GM23338 (cell line): ENCODE measurements around the gene NDUFA6. TPM values are rescaled to one million over a fixed set of nuclear protein-coding genes. Genes with fewer than 3 reads are reported as not detected.
"Not testable (repeated sequence)": the region's sequence is repeated elsewhere in the genome, so short reads cannot be mapped to it uniquely, and the experiment has no call there.

ENCODE experiments used
- ATAC-seq: fragments of 200-7000 bp; cut with Tn5 transposase; 3 replicates; pipeline ENCODE4 v1.9.1; 2020
- DNase-seq: peaks from one replicate; pipeline ENCODE4 v3.0.0-alpha.2; 2015; ENCODE audit warnings: low spot score
- H2AFZ ChIP-seq: fragments of 200-600 bp; sonication (generic); 2 replicates; pipeline ENCODE4 v1.8.0; 2016; ENCODE audit warnings: antibody characterized with exemption, mild to moderate bottlenecking, moderate library complexity
- H3F3A ChIP-seq: fragments of 200-600 bp; sonication (generic); replicated peaks from 2 replicates; pipeline ENCODE4 v1.8.0; 2017; ENCODE audit warnings: antibody characterized with exemption, mixed run types, low read depth
- H3K27ac ChIP-seq: fragments of 200-600 bp; sonication (generic); 2 replicates; pipeline ENCODE4 v1.6.1; 2016; ENCODE audit warnings: low read depth
- H3K27me3 ChIP-seq: fragments of 200-600 bp; sonication (generic); 2 replicates; pipeline ENCODE4 v1.8.0; 2016; ENCODE audit warnings: mild to moderate bottlenecking, mixed run types, moderate library complexity; ENCODE audit not compliant: insufficient read depth
- H3K36me3 ChIP-seq: fragments of 200-600 bp; sonication (generic); 2 replicates; pipeline ENCODE4 v1.8.0; 2016; ENCODE audit warnings: mild to moderate bottlenecking; ENCODE audit not compliant: insufficient read depth
- H3K4me1 ChIP-seq: fragments of 200-600 bp; sonication (generic); 2 replicates; pipeline ENCODE4 v1.8.0; 2016; ENCODE audit warnings: mild to moderate bottlenecking, moderate library complexity; ENCODE audit not compliant: insufficient read depth
- H3K4me2 ChIP-seq: fragments of 200-600 bp; sonication (generic); 2 replicates; pipeline ENCODE4 v1.7.1; 2017; ENCODE audit warnings: mixed run types
- H3K4me3 ChIP-seq: fragments of 200-600 bp; sonication (generic); 2 replicates; pipeline ENCODE4 v1.6.1; 2016; ENCODE audit warnings: mixed run types
- H3K79me2 ChIP-seq: fragments of 200-600 bp; sonication (generic); replicated peaks from 2 replicates; pipeline ENCODE4 v1.8.0; 2017; ENCODE audit warnings: mild to moderate bottlenecking; ENCODE audit not compliant: insufficient read depth
- H3K9me2 ChIP-seq: fragments of 200-600 bp; sonication (generic); 2 replicates; pipeline ENCODE4 v1.8.0; 2017; ENCODE audit not compliant: insufficient read depth
- H4K20me1 ChIP-seq: fragments of 200-600 bp; sonication (generic); replicated peaks from 2 replicates; pipeline ENCODE4 v1.8.0; 2017; ENCODE audit warnings: mild to moderate bottlenecking; ENCODE audit not compliant: insufficient read depth
- H3K27ac Mint-ChIP-seq: 2 replicates; pipeline ENCODE4 v1.8.0; 2020; ENCODE audit warnings: inconsistent platforms, mild to moderate bottlenecking, moderate library complexity, mixed read lengths
- H3K27me3 Mint-ChIP-seq: 3 replicates; pipeline ENCODE4 v1.8.0; 2022; ENCODE audit warnings: low read depth, mild to moderate bottlenecking, moderate library complexity, mixed read lengths, inconsistent platforms; ENCODE audit not compliant: insufficient read depth, poor library complexity
- H3K36me3 Mint-ChIP-seq: 3 replicates; pipeline ENCODE4 v1.8.0; 2021; ENCODE audit warnings: low read depth, mild to moderate bottlenecking, inconsistent platforms, moderate library complexity, mixed read lengths
- H3K4me1 Mint-ChIP-seq: 3 replicates; pipeline ENCODE4 v1.8.0; 2020; ENCODE audit warnings: mild to moderate bottlenecking, inconsistent platforms, mixed read lengths
- H3K4me3 Mint-ChIP-seq: 3 replicates; pipeline ENCODE4 v1.8.0; 2021; ENCODE audit warnings: moderate library complexity, mild to moderate bottlenecking, inconsistent platforms, mixed read lengths
- H3K9me3 Mint-ChIP-seq: 3 replicates; pipeline ENCODE4 v1.8.0; 2020; ENCODE audit warnings: moderate library complexity, mild to moderate bottlenecking, inconsistent platforms, mixed read lengths
- CREB1 ChIP-seq: fragments of 250-450 bp; sonication (Bioruptor Pico); IDR thresholded peaks from 2 replicates; pipeline ENCODE4 v1.5.0; 2020; ENCODE audit warnings: low read depth, mild to moderate bottlenecking, moderate library complexity
- CTCF ChIP-seq, 2 experiments: fragments of 200-600 bp in 1 of 2; sonication (generic) in 1 of 2; conservative IDR thresholded peaks; 2 replicates each; pipeline versions ENCODE4 v1.5.1 to v1.6.1; 2016 to 2017; ENCODE audit warnings: antibody characterized with exemption in 2 of 2, low read depth in 2 of 2, mild to moderate bottlenecking in 2 of 2, moderate library complexity in 1 of 2
- POLR2AphosphoS5 ChIP-seq: IDR thresholded peaks from 2 replicates; pipeline ENCODE4 v1.6.1; 2016; ENCODE audit warnings: antibody characterized with exemption, low read depth
- ZNF462 ChIP-seq: fragments of 250-450 bp; sonication (Bioruptor Pico); IDR thresholded peaks from 2 replicates; pipeline ENCODE4 v1.5.0; 2020; ENCODE audit warnings: mild to moderate bottlenecking, moderate library complexity
- long read RNA-seq: library from polyadenylated mRNA; unstranded; transcript quantifications from one replicate; pipeline ENCODE4 v2.0.0, GENCODE V29; 2020; ENCODE audit not compliant: unreplicated experiment
- polyA plus RNA-seq: library from polyadenylated mRNA; unstranded; fragments of >200 nt; fragmentation: Nextera tagmentation; extraction: Ambion mirVana; gene quantifications from 2 replicates; pipeline ENCODE4 v1.2.1, GENCODE V29; 2016
- total RNA-seq: library from RNA; depleted of rRNA; stranded (reverse); fragments of >200 nt; shearing (Covaris generic); gene quantifications from 2 replicates; pipeline ENCODE4 v1.2.3, GENCODE V29; 2014; rRNA removed

Gene NDUFA6
- total RNA-seq (69.8 and 98.4 TPM in 2 replicates), polyA plus RNA-seq (428 and 433 TPM in 2 replicates)
- long read RNA-seq, transcript NDUFA6-202 (3 exons, 1,256 nt) = major isoform, 164 of 168 reads
- long read RNA-seq, partial matches to known transcripts = 0 of 168 reads
- long read RNA-seq, other reads (novel, unspliced or antisense) = 3 of 168 reads

DNA sequence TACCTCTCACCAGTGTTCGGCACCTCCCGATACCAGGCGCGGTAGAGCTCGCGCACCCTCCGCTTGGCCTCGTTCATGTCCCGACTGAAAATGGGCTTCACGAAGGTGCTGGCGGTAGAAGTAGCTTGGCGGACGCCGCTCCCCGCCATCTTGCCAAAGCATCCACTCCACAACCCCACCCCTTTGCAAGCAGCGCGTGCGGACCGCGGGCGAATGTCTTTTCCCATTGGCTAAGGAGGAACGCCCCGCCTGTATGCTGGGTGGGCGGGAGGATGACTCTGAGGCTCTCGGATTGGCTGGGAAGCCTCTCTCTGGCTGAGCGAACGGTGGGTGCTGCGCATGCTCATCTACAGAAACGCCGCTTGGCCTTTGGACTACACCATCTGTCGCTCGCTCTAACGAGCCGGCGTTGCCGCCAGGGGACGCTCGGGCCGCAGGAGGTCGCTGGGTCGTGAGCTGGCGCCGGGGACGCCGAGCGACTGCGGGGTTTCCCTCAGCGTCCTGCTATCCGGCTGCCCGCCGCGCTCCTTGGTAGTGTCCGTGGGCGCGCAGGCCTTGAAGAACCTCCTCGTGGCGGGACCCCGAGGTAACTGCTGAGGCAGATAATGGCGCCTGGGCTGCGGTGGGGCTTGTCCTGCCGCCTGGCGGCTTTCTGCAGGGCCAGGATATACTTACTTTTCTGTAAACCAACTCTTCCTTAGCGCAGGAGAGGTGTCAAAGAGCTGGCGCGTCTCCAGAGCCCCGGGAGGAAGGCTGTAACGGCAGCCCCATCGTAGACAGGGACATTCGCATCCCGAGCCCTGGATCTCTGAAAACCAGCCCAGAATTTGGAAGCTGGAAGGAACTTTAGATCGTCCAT, at the start of gene NDUFA6:
Gene NDUFA6, minus strand, starts transcription at position 177 of the 859 bp plus-strand sequence. Its CDS starts 28 bp downstream, at position 149.
- peak within 1 kb of the TSS; percentile 84 for H3K27ac ChIP-seq
- peaks cover 13% of the 10 kb centered on the region for H3K36me3 ChIP-seq
- H3K79me2 ChIP-seq = peaks cover 27% of the 10 kb centered on the region
- ATAC-seq (peak; percentile 97), DNase-seq (peak; percentile 99)
- peaks cover 4% of the 10 kb centered on the region; the same call in 1 of the 2 replicates for H3F3A ChIP-seq
- H3K27me3 Mint-ChIP-seq = peaks cover 9% of the 10 kb centered on the region
- H3K27me3 ChIP-seq = peaks cover 6% of the 10 kb centered on the region; the same call in 1 of the 2 replicates
- H3K36me3 Mint-ChIP-seq = peaks cover 36% of the 10 kb centered on the region
- H3K4me3 Mint-ChIP-seq = peak within 1 kb of the TSS; percentile 97
- TF ChIP-seq CREB1 = peak; percentile 23; the same call in 1 of the 2 replicates
- TF ChIP-seq CTCF (conservative IDR thresholded peaks at IDR 0.05; ENCODE audit: low read depth in 2 of 2) = peak; percentile 65 to 91
- TF ChIP-seq ZNF462 (CRISPR knock-in tag) = no peak
- TF ChIP-seq POLR2AphosphoS5 = peak; percentile 94
- peaks cover 16% of the 10 kb centered on the region for H4K20me1 ChIP-seq
- H2AFZ ChIP-seq = peak within 1 kb of the TSS; percentile 95
- no peaks in the 10 kb centered on the region for H3K9me2 ChIP-seq
- 0 out of 3 replicates have a peak, but pooled peaks cover 2% of the 10 kb centered on the region for H3K4me1 Mint-ChIP-seq
- H3K4me3 ChIP-seq = peak within 1 kb of the TSS; percentile 75
- peak within 1 kb of the TSS; percentile 87 for H3K4me2 ChIP-seq
- peaks cover 15% of the 10 kb centered on the region for H3K9me3 Mint-ChIP-seq
- H3K27ac Mint-ChIP-seq = peak within 1 kb of the TSS; percentile 99
- no peaks in the 10 kb centered on the region; the same call in 1 of the 2 replicates for H3K4me1 ChIP-seq

- not testable (repeated sequence) for H3K9me2 ChIP-seq, H3K27me3 ChIP-seq, H3K4me2 ChIP-seq, H3K9me3 Mint-ChIP-seq, H3K27ac Mint-ChIP-seq, ATAC-seq, DNase-seq, H3K4me1 Mint-ChIP-seq, H3K27me3 Mint-ChIP-seq, H4K20me1 ChIP-seq, H3F3A ChIP-seq, H3K4me1 ChIP-seq, H3K27ac ChIP-seq, H3K4me3 ChIP-seq, H3K4me3 Mint-ChIP-seq, H3K36me3 ChIP-seq, H3K79me2 ChIP-seq, H2AFZ ChIP-seq
- H3K36me3 Mint-ChIP-seq = peaks cover 13% of the 10 kb centered on the region
Measured at GRCh38 chr22:42140153-42140552, 49.6 kb upstream of the NDUFA6 start.

GRCh38 chr22:42139508-42139907, 48.9 kb upstream of the NDUFA6 start:
- DNase-seq, H3K4me1 Mint-ChIP-seq, H3K9me2 ChIP-seq, ATAC-seq, H2AFZ ChIP-seq, H3K79me2 ChIP-seq, H3K4me2 ChIP-seq, H3K4me3 Mint-ChIP-seq, H3K27me3 ChIP-seq, H3K4me1 ChIP-seq, H3K36me3 ChIP-seq, H3F3A ChIP-seq, H3K27me3 Mint-ChIP-seq, H3K4me3 ChIP-seq, H3K9me3 Mint-ChIP-seq, H4K20me1 ChIP-seq, H3K27ac Mint-ChIP-seq, H3K27ac ChIP-seq: not testable (repeated sequence)
- peaks cover 15% of the 10 kb centered on the region for H3K36me3 Mint-ChIP-seq
